ENCODE data around the gene PTPRG. TPM values are rescaled to one million over a fixed set of nuclear protein-coding genes. Genes with fewer than 3 reads are reported as not detected.

Gene PTPRG
- total and polyA plus RNA-seq, 4 donors: 3.6 to 35.6 (median 8.1) TPM

- H3K4me1 ChIP-seq (ENCODE audit: control insufficient read depth in 4 of 4, insufficient read depth in 4 of 4, low read length in 3 of 4): peaks cover 0 to 2% (median 0%) of the 10 kb centered on the region in 4 donors
- no peak overlapping the region for H3K27ac ChIP-seq (ENCODE audit: low read depth in 1 of 2, low read length in 2 of 2)
- H3K36me3 ChIP-seq (ENCODE audit: control insufficient read depth in 4 of 4, insufficient read depth in 3 of 4, low read depth in 1 of 4, low read length in 3 of 4): no peaks in the 10 kb centered on the region
- no peak for DNase-seq (ENCODE audit: low spot score)
- 92% methylated on average over 3 of the region's 3 CpGs for WGBS
- H3K4me3 ChIP-seq (ENCODE audit: low read depth in 1 of 3, low read length in 3 of 3): no peak overlapping the region
- TF ChIP-seq ATF3 (IDR thresholded peaks at IDR 0.05) (no peak), TAF1 (conservative IDR thresholded peaks at IDR 0.05) (no peak), EGR1 (IDR thresholded peaks at IDR 0.05; ENCODE audit: low read depth in 2 of 2) (no peak), GABPA (IDR thresholded peaks at IDR 0.05 in 1 of 2, conservative IDR thresholded peaks at IDR 0.05 in 1 of 2) (no peak), YY1 (IDR thresholded peaks at IDR 0.05) (no peak), FOXA1 (IDR thresholded peaks at IDR 0.05) (no peak), ZBTB33 (IDR thresholded peaks at IDR 0.05) (no peak), CTCF (IDR thresholded peaks at IDR 0.05; ENCODE audit: low read depth, low read length, missing input control) (no peak)
- no peaks in the 10 kb centered on the region for H3K9me3 ChIP-seq (ENCODE audit: control insufficient read depth in 4 of 4, low read length in 3 of 4)
- H3K9ac ChIP-seq (ENCODE audit: low read depth in 1 of 2, low read length in 2 of 2): no peak overlapping the region
- H3K27me3 ChIP-seq (ENCODE audit: control insufficient read depth in 4 of 4, insufficient read depth in 4 of 4, low read length in 3 of 4): no peaks in the 10 kb centered on the region
Observed at GRCh38 chr3:61577760-61578159, 16.4 kb downstream of the PTPRG start.

- DNase-seq (ENCODE audit: low spot score): no peak
- Histone ChIP-seq H3K9me3 (ENCODE audit: control insufficient read depth in 4 of 4, low read length in 3 of 4) (no peaks in the 10 kb centered on the region), H3K4me1 (ENCODE audit: control insufficient read depth in 4 of 4, insufficient read depth in 4 of 4, low read length in 3 of 4) (peaks cover 0 to 4% (median 1%) of the 10 kb centered on the region in 4 donors), H3K27ac (ENCODE audit: low read depth in 1 of 2, low read length in 2 of 2) (no peak overlapping the region), H3K9ac (ENCODE audit: low read depth in 1 of 2, low read length in 2 of 2) (no peak overlapping the region), H3K36me3 (ENCODE audit: control insufficient read depth in 4 of 4, insufficient read depth in 3 of 4, low read depth in 1 of 4, low read length in 3 of 4) (no peaks in the 10 kb centered on the region), H3K4me3 (ENCODE audit: low read depth in 1 of 3, low read length in 3 of 3) (no peak overlapping the region), H3K27me3 (ENCODE audit: control insufficient read depth in 4 of 4, insufficient read depth in 4 of 4, low read length in 3 of 4) (no peaks in the 10 kb centered on the region)
- WGBS: 65% methylated on average over 8 of the region's 8 CpGs
- TF ChIP-seq JUND (IDR thresholded peaks at IDR 0.05) (no peak), EGR1 (IDR thresholded peaks at IDR 0.05; ENCODE audit: low read depth in 2 of 2) (no peak), CTCF (IDR thresholded peaks at IDR 0.05; ENCODE audit: low read depth, low read length, missing input control) (no peak)
- TF ChIP-seq, protein P1, sequence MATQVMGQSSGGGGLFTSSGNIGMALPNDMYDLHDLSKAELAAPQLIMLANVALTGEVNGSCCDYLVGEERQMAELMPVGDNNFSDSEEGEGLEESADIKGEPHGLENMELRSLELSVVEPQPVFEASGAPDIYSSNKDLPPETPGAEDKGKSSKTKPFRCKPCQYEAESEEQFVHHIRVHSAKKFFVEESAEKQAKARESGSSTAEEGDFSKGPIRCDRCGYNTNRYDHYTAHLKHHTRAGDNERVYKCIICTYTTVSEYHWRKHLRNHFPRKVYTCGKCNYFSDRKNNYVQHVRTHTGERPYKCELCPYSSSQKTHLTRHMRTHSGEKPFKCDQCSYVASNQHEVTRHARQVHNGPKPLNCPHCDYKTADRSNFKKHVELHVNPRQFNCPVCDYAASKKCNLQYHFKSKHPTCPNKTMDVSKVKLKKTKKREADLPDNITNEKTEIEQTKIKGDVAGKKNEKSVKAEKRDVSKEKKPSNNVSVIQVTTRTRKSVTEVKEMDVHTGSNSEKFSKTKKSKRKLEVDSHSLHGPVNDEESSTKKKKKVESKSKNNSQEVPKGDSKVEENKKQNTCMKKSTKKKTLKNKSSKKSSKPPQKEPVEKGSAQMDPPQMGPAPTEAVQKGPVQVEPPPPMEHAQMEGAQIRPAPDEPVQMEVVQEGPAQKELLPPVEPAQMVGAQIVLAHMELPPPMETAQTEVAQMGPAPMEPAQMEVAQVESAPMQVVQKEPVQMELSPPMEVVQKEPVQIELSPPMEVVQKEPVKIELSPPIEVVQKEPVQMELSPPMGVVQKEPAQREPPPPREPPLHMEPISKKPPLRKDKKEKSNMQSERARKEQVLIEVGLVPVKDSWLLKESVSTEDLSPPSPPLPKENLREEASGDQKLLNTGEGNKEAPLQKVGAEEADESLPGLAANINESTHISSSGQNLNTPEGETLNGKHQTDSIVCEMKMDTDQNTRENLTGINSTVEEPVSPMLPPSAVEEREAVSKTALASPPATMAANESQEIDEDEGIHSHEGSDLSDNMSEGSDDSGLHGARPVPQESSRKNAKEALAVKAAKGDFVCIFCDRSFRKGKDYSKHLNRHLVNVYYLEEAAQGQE (IDR thresholded peaks at IDR 0.05): no peak
Observed at GRCh38 chr3:61578667-61579367, 17.4 kb downstream of the PTPRG start.

Data from liver (tissue), 9 donors.